ENCODE measurements around the gene NKAIN2.
"Not testable (repeated sequence)": the region's sequence is repeated elsewhere in the genome, so short reads cannot be mapped to it uniquely, and the experiment has no call there.

The NKAIN2 gene

GRCh38 chr6:124737804-124738203 is 934.1 kb downstream of the NKAIN2 start:
- not testable (repeated sequence) for DNase-seq

GRCh38 chr6:124738482-124738881 is 934.8 kb downstream of the NKAIN2 start:
- no peak for DNase-seq

- DNase-seq: no peak
These were observed 937.7 kb downstream of the NKAIN2 start for GRCh38 chr6:124741341-124741740.

GRCh38 chr6:124742971-124743370 is 939.3 kb downstream of the NKAIN2 start:
- no peak for DNase-seq

GRCh38 chr6:124743420-124743819 is 939.8 kb downstream of the NKAIN2 start:
- DNase-seq: no peak

- DNase-seq: no peak
These were observed 943.7 kb downstream of the NKAIN2 start for GRCh38 chr6:124747349-124747748.

GRCh38 chr6:124748778-124749177 is 945.1 kb downstream of the NKAIN2 start:
- DNase-seq: no peak

GRCh38 chr6:124753001-124753400 is 949.3 kb downstream of the NKAIN2 start:
- no peak for DNase-seq

- DNase-seq: no peak
These were observed 950.0 kb downstream of the NKAIN2 start for GRCh38 chr6:124753562-124754105.

- DNase-seq: no peak
These were observed 951.7 kb downstream of the NKAIN2 start for GRCh38 chr6:124755321-124755720.

GRCh38 chr6:124757560-124757959 is 953.9 kb downstream of the NKAIN2 start:
- DNase-seq: no peak

GRCh38 chr6:124758663-124759062 is 955.0 kb downstream of the NKAIN2 start:
- DNase-seq: no peak

GRCh38 chr6:124765280-124765679 is 961.6 kb downstream of the NKAIN2 start:
- no peak for DNase-seq

- DNase-seq: no peak
These were observed 964.6 kb downstream of the NKAIN2 start for GRCh38 chr6:124768224-124768623.

- DNase-seq: no peak
These were observed 966.3 kb downstream of the NKAIN2 start for GRCh38 chr6:124769811-124770544.

- DNase-seq: no peak
These were observed 967.1 kb downstream of the NKAIN2 start for GRCh38 chr6:124770784-124771183.

GRCh38 chr6:124772733-124773319 is 969.2 kb downstream of the NKAIN2 start:
- DNase-seq: no peak

GRCh38 chr6:124775121-124775520 is 971.5 kb downstream of the NKAIN2 start:
- no peak for DNase-seq

GRCh38 chr6:124777863-124778262 is 974.2 kb downstream of the NKAIN2 start:
- no peak for DNase-seq

- no peak for DNase-seq
These were observed 977.0 kb downstream of the NKAIN2 start for GRCh38 chr6:124780623-124781022.

GRCh38 chr6:124783344-124783743 is 979.7 kb downstream of the NKAIN2 start:
- no peak for DNase-seq

- no peak for DNase-seq
These were observed 987.5 kb downstream of the NKAIN2 start for GRCh38 chr6:124791156-124791555.

GRCh38 chr6:124792386-124792785 is 988.7 kb downstream of the NKAIN2 start:
- DNase-seq: no peak

- DNase-seq: no peak
These were observed 989.7 kb downstream of the NKAIN2 start for GRCh38 chr6:124793398-124793797.

Measured in CD4-positive, alpha-beta T cell treated with Interleukin-10 for 1 hour (primary cell).